Muscle of back (tissue), 11 donors: ENCODE data around the gene ATP9A. TPM values are rescaled to one million over a fixed set of nuclear protein-coding genes. Genes with fewer than 3 reads are reported as not detected.
"Not testable (repeated sequence)": the region's sequence is repeated elsewhere in the genome, so short reads cannot be mapped to it uniquely, and the experiment has no call there.

Experiments used
- DNase-seq, 3 donors: peaks; one replicate each; pipeline versions ENCODE4 v3.0.0 to v3.0.0-alpha.2; 2013
- polyA plus RNA-seq, 10 donors: library from polyadenylated mRNA; unstranded; fragments of 120-200 nt; gene quantifications; one replicate each; pipeline ENCODE4 v1.2.1, GENCODE V29; 2013; ENCODE audit not compliant: insufficient read length in 10 of 10

ATP9A gene
- polyA plus RNA-seq, 10 donors = 45.9 to 97.3 (median 59.9) TPM

GRCh38 chr20:51731731-51732095, 36.5 kb downstream of the ATP9A start:
- peak; percentile 73 to 86 (median 73) for DNase-seq

DNA sequence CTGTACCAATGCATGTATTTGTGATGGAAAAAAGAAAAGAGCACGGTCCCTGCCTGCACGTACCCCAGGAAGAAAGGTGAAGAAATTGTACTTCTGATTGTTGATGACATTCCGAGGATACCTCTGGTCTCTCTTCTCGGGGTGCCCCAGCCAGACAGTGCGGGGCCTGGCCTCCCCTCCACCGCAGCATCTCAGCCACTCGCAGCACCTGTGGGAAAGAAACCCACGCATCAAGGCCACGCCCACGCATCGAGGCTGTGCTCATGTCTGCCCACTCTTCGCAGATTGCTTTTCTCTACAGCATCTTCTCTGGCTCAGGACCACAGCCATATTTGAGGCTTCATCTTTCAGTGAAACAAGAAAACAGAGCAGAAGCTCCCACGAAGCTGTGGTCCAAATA, 38.4 kb downstream of the ATP9A start:
- DNase-seq = no peak

GRCh38 chr20:51728737-51729136, 39.5 kb downstream of the ATP9A start:
- DNase-seq = no peak

DNA sequence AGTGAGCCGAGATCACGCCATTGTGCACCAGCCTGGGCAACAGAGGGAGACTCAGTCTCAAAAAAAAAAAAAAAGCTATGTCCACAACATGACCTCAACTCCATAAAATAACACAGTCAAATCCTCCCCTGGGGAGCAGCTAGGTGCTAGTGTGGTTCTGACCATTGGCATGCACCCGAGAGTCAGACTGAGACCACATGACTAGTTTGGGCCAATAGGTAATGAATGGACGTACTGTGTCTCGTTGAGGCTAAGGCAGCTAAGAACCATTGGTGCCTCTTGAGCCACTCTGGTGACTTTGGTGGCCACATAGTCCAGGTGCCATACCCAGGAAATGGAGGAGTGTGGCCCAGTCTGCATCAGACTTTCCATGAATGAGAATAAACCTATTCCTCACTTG, 40.3 kb downstream of the ATP9A start:
- DNase-seq = no peak

- no peak for DNase-seq
These were observed 42.5 kb downstream of the ATP9A start for GRCh38 chr20:51725584-51726176.

GRCh38 chr20:51723026-51723425, 45.2 kb downstream of the ATP9A start:
- DNase-seq = not testable (repeated sequence)

DNA sequence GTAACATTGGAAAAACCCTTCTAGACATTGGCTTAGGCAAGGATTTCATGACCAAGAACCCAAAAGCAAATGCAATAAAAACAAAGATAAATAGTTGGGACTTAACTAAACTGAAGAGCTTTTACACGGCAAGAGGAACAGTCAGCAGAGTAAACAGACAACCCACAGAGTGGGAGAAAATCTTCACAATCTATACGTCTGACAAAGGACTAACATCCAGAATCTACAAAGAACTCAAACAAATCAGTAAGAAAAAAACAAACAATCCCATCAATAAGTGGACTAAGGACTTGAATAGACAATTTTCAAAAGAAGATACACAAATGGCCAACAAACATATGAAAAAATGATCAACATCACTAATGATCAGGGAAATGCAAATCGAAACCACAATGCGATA, 45.9 kb downstream of the ATP9A start:
- DNase-seq = not testable (repeated sequence)

DNA sequence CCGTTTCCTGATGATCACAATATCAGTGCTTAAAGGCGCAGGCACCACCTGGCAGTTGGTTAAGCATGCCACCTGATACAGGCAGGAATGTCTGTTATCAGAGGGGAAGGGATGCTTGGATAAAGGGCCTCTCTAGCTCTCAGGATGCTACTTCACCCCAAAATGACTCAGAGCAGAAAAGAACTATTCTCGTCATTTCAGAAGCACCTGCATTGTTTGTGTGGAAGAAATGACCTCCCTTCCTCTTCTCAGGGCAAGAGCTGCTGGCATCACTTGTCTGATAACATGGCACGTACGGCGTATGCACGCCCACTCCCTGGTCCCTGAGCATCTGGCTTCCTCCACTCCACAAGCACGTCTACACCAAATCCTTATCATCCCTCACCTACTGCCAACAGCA, 47.3 kb downstream of the ATP9A start:
- no peak for DNase-seq

DNA sequence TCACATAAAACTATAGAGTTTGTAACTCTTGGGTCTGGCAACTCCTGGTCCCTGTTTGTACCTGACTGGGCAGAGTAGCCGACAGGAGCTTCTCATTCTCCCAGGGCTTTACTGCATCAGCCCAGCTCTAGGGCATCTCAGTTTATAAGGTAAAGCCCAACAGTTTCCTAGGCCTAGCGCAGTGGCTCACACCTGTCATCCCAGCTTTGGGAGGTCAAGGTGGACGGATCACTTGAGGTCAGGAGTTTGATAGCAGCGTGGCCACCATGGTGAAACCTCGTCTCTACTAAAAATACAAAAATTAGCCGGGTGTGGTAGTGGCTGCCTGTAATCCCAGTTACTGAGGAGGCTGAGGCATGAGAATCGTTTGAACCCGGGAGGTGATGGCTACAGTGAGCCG, 47.8 kb downstream of the ATP9A start:
- DNase-seq = no peak

DNA sequence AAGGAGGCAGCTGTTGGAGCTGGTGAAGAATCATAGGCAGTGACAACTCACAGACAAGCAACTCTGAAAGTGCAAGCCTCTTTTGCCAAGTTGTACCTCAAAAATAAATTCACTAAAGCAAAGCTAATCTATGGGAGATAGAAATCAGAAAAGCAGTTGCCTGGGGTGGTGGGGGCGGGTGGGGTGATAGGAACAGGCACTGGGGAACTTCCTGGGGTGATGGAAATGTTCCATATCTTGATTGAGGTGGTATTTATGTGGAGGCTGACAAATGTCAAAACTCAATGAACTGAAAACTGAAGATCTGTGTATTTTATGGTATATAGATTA, 52.4 kb downstream of the ATP9A start:
- DNase-seq = no peak

DNA sequence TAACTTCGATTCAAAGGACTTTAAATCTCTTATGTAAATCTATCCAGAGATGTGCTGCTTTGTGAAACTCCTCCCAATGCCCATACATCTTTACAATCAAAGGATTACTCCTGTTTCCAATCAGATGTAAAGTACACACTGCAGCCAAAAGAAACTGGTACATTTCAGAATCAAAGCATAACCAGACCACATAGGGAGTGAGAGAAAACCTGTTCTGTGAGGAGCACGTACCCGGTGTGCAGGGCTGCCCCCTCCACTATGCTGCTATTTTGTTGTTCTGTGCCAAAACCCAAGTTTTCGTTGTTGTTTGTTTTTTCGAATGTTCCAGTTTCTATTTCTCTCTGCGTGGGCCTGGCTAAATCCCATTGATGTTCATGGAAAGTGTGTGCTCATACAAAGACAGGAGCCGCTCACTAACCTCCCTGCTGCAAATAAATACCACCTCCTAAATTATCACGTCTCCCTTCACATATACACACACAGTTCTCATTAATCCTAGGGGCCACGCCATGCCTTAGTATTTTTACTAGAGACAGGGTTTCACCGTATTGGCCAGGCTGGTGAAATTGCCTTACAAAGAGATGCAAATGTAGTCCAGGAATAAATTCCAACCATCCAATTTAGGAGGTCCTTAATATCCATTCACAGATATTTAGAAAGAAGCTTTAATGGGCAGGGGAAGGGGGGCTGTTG, 52.9 kb downstream of the ATP9A start:
- DNase-seq = peak in 1 of 3 donors; percentile 40

GRCh38 chr20:51713213-51713598, 55.0 kb downstream of the ATP9A start:
- no peak for DNase-seq

DNA sequence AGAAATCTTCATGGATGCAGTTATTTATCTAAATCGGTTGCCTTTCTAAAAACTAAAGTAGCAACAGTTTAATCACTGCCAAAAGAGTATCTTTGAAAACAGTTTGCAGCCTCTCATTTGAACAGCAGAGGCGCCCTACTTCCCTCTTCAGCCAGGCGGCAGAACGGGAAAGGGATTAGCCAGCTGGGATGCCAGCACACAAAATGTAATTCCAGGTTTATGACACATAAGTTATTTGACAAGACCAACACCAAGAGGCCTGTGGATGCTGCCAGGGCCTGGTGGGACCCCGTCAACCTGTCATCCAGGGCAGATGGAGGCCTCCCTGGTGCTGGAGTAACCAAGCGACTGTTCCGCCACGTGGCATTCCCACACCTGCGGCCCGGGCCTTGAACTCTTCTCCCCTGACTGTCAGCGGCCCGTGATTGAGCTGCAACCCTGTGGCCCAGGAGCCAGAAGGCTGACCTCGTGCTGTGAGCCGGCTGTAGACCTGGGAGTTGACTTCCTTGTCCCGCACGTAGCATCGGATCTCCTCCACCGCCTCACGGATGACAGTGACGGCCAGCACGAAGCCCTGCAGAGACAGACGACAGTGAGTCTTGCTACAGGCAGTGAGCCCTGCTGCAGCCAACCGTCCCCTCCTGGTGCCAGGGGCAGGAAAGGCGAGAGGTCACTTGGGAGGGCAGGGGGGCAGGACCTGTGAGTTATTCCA, 55.5 kb downstream of the ATP9A start:
- peak in 2 of 3 donors; percentile 24 to 49 for DNase-seq

GRCh38 chr20:51711426-51711825, 56.8 kb downstream of the ATP9A start:
- no peak for DNase-seq

GRCh38 chr20:51710361-51710894, 57.8 kb downstream of the ATP9A start:
- DNase-seq = peak in 1 of 3 donors; percentile 32

DNA sequence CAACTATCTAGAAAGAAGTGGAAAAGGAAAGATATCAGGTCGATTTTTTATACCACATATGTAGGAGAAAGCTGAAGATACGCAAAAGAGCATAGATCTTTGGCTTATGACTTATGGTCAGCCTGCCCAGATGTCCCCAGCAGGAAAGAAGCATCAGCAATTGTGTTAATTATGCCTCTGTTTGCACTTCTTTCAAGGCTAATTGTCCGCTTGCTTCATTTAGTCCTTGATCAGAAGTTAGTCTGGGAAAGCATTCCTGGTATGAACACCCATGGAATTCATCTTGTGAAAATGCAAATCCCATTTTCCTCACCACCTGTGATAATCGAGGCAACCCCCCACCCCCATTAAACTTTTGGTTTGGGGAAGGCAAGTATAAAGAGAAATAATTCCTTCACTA, 62.8 kb downstream of the ATP9A start:
- no peak for DNase-seq

DNA sequence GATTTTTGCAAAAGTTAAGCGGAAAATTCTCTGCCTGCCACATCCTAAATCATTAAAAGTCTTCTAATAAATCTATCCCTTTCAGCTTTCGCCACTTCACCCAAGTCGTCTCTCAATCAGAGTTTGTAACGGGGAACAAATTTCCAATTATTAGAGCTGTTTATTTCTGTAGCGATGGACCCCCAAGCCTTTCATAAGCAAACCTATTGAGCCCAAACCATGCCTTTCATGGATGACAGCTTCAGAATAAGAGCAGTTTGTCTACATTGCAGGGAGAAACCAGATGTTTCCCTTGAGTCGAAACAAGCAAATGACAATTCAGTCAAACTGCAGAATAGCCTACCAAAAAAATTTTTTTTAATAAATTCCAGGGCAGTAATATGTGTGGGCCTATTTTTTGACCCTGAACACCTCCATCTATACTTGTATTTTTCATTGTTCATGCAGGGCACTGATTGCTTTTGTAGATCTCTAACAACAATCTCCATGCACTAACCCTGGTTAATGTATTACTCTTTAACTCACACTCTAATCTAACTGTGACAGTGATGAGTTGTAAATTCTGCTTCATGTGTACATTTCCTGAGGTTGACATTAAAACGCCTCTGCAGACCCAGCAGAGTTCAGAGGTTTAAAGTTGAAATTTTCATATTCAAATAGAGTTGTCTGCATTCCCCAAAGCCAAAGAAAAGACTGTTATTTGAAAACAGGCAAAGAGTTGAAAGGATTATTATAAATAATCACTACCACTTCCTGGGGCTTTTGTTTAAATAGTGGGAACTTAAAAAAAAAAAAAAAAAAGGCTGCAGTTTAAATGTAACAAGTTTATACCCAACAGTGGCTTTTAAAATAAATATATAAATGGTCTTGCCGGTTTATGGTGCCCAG, 64.5 kb downstream of the ATP9A start:
- no peak for DNase-seq

- DNase-seq = no peak
These were observed 65.6 kb downstream of the ATP9A start for GRCh38 chr20:51702556-51702955.

GRCh38 chr20:51700809-51701285, 67.3 kb downstream of the ATP9A start:
- peak in 1 of 3 donors; percentile 52 for DNase-seq

DNA sequence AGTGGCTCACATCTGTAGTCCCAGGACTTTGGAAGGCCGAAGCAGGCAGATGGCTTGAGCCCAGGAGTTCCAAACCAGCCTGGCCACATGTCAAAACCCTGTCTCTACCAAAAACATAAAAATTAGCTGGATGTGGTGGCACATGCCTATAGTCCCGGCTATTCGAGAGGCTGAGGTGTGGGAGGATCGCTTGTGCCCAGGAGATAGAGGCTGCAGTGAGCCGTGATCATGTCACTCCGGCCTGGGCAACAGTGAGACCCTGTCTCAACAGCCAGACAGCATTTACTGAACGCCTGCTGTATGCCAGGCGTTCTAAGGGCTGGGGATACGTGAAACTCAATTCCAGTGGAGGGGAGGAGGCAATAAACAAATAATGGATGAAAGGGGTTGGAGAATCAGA, 69.9 kb downstream of the ATP9A start:
- DNase-seq = no peak

DNA sequence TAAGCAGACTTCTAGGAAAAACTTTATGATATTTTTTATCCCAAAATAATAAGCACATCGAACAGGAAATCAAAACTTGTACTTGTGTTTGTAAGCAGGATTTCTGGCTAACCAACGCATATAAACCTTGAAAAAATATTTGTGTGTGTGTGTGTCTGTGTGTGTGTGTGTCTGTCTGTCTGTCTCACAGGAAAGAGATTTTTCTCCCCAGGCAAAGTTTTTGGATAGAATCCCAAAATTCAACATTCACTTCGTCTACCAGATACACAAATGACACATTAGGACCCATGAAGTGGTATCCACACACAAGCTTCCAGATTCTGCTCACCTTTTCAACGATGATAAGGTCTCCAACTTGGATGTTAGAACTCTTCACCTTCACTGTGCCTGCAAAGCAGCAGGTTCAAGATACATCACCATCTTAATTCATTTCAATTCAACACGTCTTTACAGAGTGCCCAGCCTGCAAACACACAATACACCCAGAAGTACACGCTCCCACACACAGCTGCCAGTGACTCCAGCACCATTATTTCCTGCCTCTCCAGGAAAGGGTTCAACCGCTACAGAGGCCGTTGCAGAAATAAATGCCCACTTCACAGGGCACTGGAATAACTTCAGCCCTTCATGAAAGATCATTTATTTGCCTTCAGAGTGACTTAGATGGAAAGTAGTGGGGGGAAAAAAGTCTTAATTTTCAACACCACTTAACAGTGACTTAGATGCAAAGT, 70.9 kb downstream of the ATP9A start:
- DNase-seq = peak in 1 of 3 donors; percentile 23
